A375 (cell line): ENCODE results near the gene KCNJ9. TPM values are rescaled to one million over a fixed set of nuclear protein-coding genes. Genes with fewer than 3 reads are reported as not detected.

Source experiments
- total RNA-seq: library from RNA; depleted of rRNA; stranded (reverse); fragments of >200 nt; shearing (Covaris generic); gene quantifications from 2 replicates; pipeline ENCODE4 v1.2.3, GENCODE V29; 2014; rRNA removed

KCNJ9 gene
- not detected in 2 replicates for total RNA-seq

GRCh38 chr1:160081261-160081936, at the start of gene KCNJ9:
Gene KCNJ9, plus strand, starts transcription at chr1:160081538. Its CDS starts 2,493 bp downstream, at chr1:160084031.

GRCh38 chr1:160069460-160070231, 11.7 kb upstream of the KCNJ9 start, which contains the start of gene KCNJ10:
Gene KCNJ10, minus strand, starts transcription at chr1:160070160. Its CDS starts 27,628 bp downstream, at chr1:160042532.

GRCh38 chr1:160097911-160098851, 16.8 kb downstream of the KCNJ9 start, which contains the start of gene IGSF8:
Gene IGSF8, minus strand, starts transcription at chr1:160098619. Its CDS starts 147 bp downstream, at chr1:160098472.

GRCh38 chr1:160115545-160116282, 34.4 kb downstream of the KCNJ9 start, which contains the start of gene ATP1A2:
Gene ATP1A2, plus strand, starts transcription at chr1:160115759. Its CDS starts 103 bp downstream, at chr1:160115862.

Other genes with a start within 250 kb of the KCNJ9 start
- gene VSIG8, start 218.9 kb upstream of the KCNJ9 start, total RNA-seq, result not detected in 2 replicates
- 1.1 and 2.5 TPM in 2 replicates for gene CFAP45, start 181.4 kb upstream of the KCNJ9 start, total RNA-seq
- gene TAGLN2, start 156.0 kb upstream of the KCNJ9 start, total RNA-seq, result 674 and 697 TPM in 2 replicates
- gene IGSF9, start 135.9 kb upstream of the KCNJ9 start, total RNA-seq, result 0.32 and 0.49 TPM in 2 replicates
- 1.8 and 3.1 TPM in 2 replicates for gene SLAMF9, start 127.3 kb upstream of the KCNJ9 start, total RNA-seq
- gene PIGM, start 49.5 kb upstream of the KCNJ9 start, total RNA-seq, result 5.5 and 6.1 TPM in 2 replicates
- gene KCNJ10, start 11.4 kb upstream of the KCNJ9 start, total RNA-seq, result not detected in 2 replicates
- gene IGSF8, start 17.1 kb downstream of the KCNJ9 start, total RNA-seq, result 29.2 and 30.3 TPM in 2 replicates
- gene ATP1A2, start 34.2 kb downstream of the KCNJ9 start, total RNA-seq, result not detected in 2 replicates
- gene ATP1A4, start 70.1 kb downstream of the KCNJ9 start, total RNA-seq, result not detected in 2 replicates
- gene CASQ1, start 109.0 kb downstream of the KCNJ9 start, total RNA-seq, result not detected in 2 replicates
- gene PEA15, start 123.8 kb downstream of the KCNJ9 start, total RNA-seq, result 107 and 133 TPM in 2 replicates
- gene DCAF8, start 181.0 kb downstream of the KCNJ9 start, total RNA-seq, result 129 and 133 TPM in 2 replicates
- gene PEX19, start 203.6 kb downstream of the KCNJ9 start, total RNA-seq, result 43.5 and 76.4 TPM in 2 replicates